ENCODE results near the gene ETS1. TPM values are rescaled to one million over a fixed set of nuclear protein-coding genes. Genes with fewer than 3 reads are reported as not detected.

ETS1 gene
- total and polyA plus RNA-seq, 4 donors: 20.7 to 154 (median 78.7) TPM

DNA sequence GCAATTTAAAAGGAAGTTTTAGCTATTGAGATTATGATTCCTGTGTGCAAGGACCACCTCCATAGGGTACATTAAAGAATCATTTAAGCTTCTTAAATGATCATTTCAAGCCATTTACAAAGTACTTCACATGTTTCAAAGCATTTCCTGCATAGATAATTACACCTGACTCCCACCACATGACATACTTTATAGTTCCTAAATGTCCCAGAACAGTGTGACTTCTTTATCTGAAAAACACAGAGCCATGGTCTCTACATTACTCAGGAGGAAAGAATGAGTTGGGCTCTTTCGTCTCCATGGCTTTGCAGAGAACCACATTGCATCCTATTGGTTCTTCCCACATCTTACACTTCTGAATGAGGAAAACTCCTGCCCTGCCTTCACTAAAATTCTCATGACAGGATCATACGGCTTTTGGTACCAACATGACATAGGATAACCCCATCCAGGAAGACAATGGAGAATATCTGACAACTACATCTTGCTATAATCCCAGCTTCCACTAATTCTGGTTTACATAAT is 88.6 kb downstream of the ETS1 start:
- H3K27ac ChIP-seq (ENCODE audit: low read depth in 1 of 2, low read length in 1 of 2): peak overlapping the region in 1 of 2 donors; percentile 90
- H3K9ac ChIP-seq (ENCODE audit: insufficient read depth in 1 of 2, low read length in 2 of 2): no peak overlapping the region

DNA sequence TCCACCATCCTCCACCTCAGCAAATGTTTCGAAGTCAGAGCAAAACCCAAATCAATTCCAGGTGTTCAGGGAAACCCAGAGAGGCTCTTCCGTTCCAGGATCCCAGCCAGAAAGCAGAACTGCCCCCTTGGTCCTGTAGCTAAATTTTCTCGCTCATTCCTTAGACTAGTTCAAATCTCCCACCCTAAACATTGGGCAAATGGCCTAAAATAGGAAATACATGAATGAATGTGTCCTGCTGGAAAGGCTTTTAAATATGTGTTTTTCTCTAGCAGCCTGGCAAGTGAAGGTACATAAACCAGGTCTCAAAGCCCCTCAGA is 89.6 kb downstream of the ETS1 start:
- Histone ChIP-seq H3K27me3 (ENCODE audit: control insufficient read depth in 3 of 3, insufficient read depth in 3 of 3, low read length in 2 of 3) (no peaks in the 10 kb centered on the region), H3K4me3 (no peak overlapping the region), H3K36me3 (ENCODE audit: control insufficient read depth in 4 of 4, insufficient read depth in 4 of 4, low read length in 4 of 4) (peaks cover 0 to 3% (median 0%) of the 10 kb centered on the region in 4 donors), H3K27ac (ENCODE audit: low read depth in 1 of 2, low read length in 1 of 2) (peak overlapping the region; percentile 80 to 90), H3K9me3 (ENCODE audit: control insufficient read depth in 4 of 4, insufficient read depth in 3 of 4, low read length in 3 of 4) (no peaks in the 10 kb centered on the region), H3K9ac (ENCODE audit: insufficient read depth in 1 of 2, low read length in 2 of 2) (no peak overlapping the region), H3K4me1 (ENCODE audit: control insufficient read depth in 5 of 5, insufficient read depth in 5 of 5, low read length in 5 of 5) (peaks cover 14 to 76% (median 41%) of the 10 kb centered on the region in 5 donors)
- 52 to 74% methylated on average over 3 of the region's 3 CpGs for WGBS, 2 donors
- DNase-seq (no peak), ATAC-seq (ENCODE audit: insufficient read depth, low FRiP score) (no peak)
- TF ChIP-seq, protein P1, sequence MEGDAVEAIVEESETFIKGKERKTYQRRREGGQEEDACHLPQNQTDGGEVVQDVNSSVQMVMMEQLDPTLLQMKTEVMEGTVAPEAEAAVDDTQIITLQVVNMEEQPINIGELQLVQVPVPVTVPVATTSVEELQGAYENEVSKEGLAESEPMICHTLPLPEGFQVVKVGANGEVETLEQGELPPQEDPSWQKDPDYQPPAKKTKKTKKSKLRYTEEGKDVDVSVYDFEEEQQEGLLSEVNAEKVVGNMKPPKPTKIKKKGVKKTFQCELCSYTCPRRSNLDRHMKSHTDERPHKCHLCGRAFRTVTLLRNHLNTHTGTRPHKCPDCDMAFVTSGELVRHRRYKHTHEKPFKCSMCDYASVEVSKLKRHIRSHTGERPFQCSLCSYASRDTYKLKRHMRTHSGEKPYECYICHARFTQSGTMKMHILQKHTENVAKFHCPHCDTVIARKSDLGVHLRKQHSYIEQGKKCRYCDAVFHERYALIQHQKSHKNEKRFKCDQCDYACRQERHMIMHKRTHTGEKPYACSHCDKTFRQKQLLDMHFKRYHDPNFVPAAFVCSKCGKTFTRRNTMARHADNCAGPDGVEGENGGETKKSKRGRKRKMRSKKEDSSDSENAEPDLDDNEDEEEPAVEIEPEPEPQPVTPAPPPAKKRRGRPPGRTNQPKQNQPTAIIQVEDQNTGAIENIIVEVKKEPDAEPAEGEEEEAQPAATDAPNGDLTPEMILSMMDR (IDR thresholded peaks at IDR 0.05; ENCODE audit: control extremely low read depth, extremely low read depth): no peak

More for the DNA sequence above, 88.6 kb downstream of the ETS1 start:
- WGBS, 2 donors: 63 to 77% methylated on average over 2 of the region's 2 CpGs
- ATAC-seq (ENCODE audit: insufficient read depth, low FRiP score) (no peak), DNase-seq (no peak)
- TF ChIP-seq, protein P1 (IDR thresholded peaks at IDR 0.05; ENCODE audit: control extremely low read depth, extremely low read depth): no peak
- Histone ChIP-seq H3K4me3 (no peak overlapping the region), H3K4me1 (ENCODE audit: control insufficient read depth in 5 of 5, insufficient read depth in 5 of 5, low read length in 5 of 5) (peaks cover 14 to 75% (median 38%) of the 10 kb centered on the region in 5 donors), H3K27me3 (ENCODE audit: control insufficient read depth in 3 of 3, insufficient read depth in 3 of 3, low read length in 2 of 3) (no peaks in the 10 kb centered on the region), H3K9me3 (ENCODE audit: control insufficient read depth in 4 of 4, insufficient read depth in 3 of 4, low read length in 3 of 4) (no peaks in the 10 kb centered on the region), H3K36me3 (ENCODE audit: control insufficient read depth in 4 of 4, insufficient read depth in 4 of 4, low read length in 4 of 4) (no peaks in the 10 kb centered on the region)

DNA sequence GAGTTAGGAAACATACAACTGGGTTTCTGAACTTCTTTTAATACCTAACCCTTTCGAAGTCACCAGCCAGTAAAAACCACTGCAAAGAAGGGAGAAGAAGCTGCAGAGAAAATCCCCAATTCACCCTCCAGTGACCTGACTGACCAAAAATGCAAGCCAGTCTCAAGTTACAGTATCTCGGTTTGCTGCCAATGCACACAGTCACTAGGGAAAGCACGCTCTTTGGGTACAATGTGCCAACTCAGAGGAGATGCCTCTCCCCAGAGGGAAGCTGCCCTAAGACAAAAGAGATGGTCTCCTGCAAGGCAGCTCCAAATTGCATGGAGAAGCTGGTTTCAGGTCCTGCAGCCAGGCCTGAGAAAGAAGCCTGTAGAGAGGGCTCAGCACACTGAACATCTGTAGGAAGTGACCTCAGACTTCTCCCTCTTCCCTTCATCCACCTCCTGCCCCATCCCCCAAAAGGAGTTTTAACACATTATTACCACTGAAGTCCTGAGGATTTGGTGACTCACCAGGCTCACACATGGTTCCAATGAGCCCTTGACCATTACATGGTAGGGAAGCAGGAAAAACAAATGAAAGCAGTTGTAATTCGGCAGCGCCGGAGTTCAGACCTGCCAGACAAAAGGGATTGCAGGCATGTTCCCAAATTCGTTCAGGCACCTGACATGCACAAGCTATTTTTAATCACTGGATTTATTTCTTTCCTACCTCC is 90.1 kb downstream of the ETS1 start:
- Histone ChIP-seq H3K4me3 (no peak overlapping the region), H3K27ac (ENCODE audit: low read depth in 1 of 2, low read length in 1 of 2) (peak overlapping the region; percentile 80 to 90), H3K4me1 (ENCODE audit: control insufficient read depth in 5 of 5, insufficient read depth in 5 of 5, low read length in 5 of 5) (peaks cover 14 to 76% (median 37%) of the 10 kb centered on the region in 5 donors), H3K27me3 (ENCODE audit: control insufficient read depth in 3 of 3, insufficient read depth in 3 of 3, low read length in 2 of 3) (no peaks in the 10 kb centered on the region), H3K36me3 (ENCODE audit: control insufficient read depth in 4 of 4, insufficient read depth in 4 of 4, low read length in 4 of 4) (peaks cover 0 to 3% (median 0%) of the 10 kb centered on the region in 4 donors), H3K9ac (ENCODE audit: insufficient read depth in 1 of 2, low read length in 2 of 2) (no peak overlapping the region), H3K9me3 (ENCODE audit: control insufficient read depth in 4 of 4, insufficient read depth in 3 of 4, low read length in 3 of 4) (no peaks in the 10 kb centered on the region)
- DNase-seq (peak in 2 of 3 donors; percentile 57 to 68), ATAC-seq (ENCODE audit: insufficient read depth, low FRiP score) (peak; percentile 70)
- TF ChIP-seq, protein P1 (IDR thresholded peaks at IDR 0.05; ENCODE audit: control extremely low read depth, extremely low read depth): no peak
- 28 to 54% methylated on average over 7 of the region's 7 CpGs for WGBS, 2 donors

All from lung (tissue), 12 donors.